ENCODE results near the gene RFFL. TPM values are rescaled to one million over a fixed set of nuclear protein-coding genes. Genes with fewer than 3 reads are reported as not detected.

Gene RFFL
- total and polyA plus RNA-seq, 7 donors = 7.0 to 39.5 (median 23.6) TPM

- Histone ChIP-seq H3K4me3 (no peak overlapping the region), H3K27me3 (ENCODE audit: insufficient read depth in 3 of 3, low read length in 2 of 3) (no peaks in the 10 kb centered on the region), H3K36me3 (ENCODE audit: insufficient read depth in 1 of 2, low read depth in 1 of 2) (no peaks in the 10 kb centered on the region), H3K4me1 (no peaks in the 10 kb centered on the region), H3K27ac (no peak overlapping the region), H3K9me3 (no peaks in the 10 kb centered on the region)
- intact Hi-C loops (cut with DNase I) = no loop called here
- TF ChIP-seq CTCF (IDR thresholded peaks at IDR 0.05) = no peak
- ATAC-seq (no peak), DNase-seq (no peak)
- 52 to 63% (median 61%) methylated on average over 3 of the region's 3 CpGs for WGBS, 3 donors
Measured at GRCh38 chr17:35082073-35082657, 18.7 kb upstream of the RFFL start.

GRCh38 chr17:35081638-35082037, 18.1 kb upstream of the RFFL start:
- TF ChIP-seq CTCF (IDR thresholded peaks at IDR 0.05) = no peak
- Histone ChIP-seq H3K9me3 (no peaks in the 10 kb centered on the region), H3K4me3 (no peak overlapping the region), H3K27ac (no peak overlapping the region), H3K27me3 (ENCODE audit: insufficient read depth in 3 of 3, low read length in 2 of 3) (no peaks in the 10 kb centered on the region), H3K36me3 (ENCODE audit: insufficient read depth in 1 of 2, low read depth in 1 of 2) (no peaks in the 10 kb centered on the region), H3K4me1 (no peaks in the 10 kb centered on the region)
- intact Hi-C loops (cut with DNase I) = no loop called here
- 92 to 100% (median 96%) methylated on average over 1 of the region's 1 CpG for WGBS, 3 donors
- no peak for DNase-seq
- no peak for ATAC-seq

- DNase-seq (no peak), ATAC-seq (no peak)
- no peaks in the 10 kb centered on the region for H3K4me1 ChIP-seq
- H3K27me3 ChIP-seq (ENCODE audit: insufficient read depth in 3 of 3, low read length in 2 of 3) = no peaks in the 10 kb centered on the region
- no peaks in the 10 kb centered on the region for H3K36me3 ChIP-seq (ENCODE audit: insufficient read depth in 1 of 2, low read depth in 1 of 2)
- H3K9me3 ChIP-seq = no peaks in the 10 kb centered on the region
- H3K4me3 ChIP-seq = no peak overlapping the region
- 33 to 47% (median 33%) methylated on average over 1 of the region's 1 CpG for WGBS, 3 donors
- no peak overlapping the region for H3K27ac ChIP-seq
- intact Hi-C loops (cut with DNase I) = no loop called here
- TF ChIP-seq CTCF (IDR thresholded peaks at IDR 0.05) = no peak
Measured at GRCh38 chr17:35080536-35080935, 17.0 kb upstream of the RFFL start.

- 96 to 100% (median 100%) methylated on average over 1 of the region's 1 CpG for WGBS, 3 donors
- intact Hi-C loops (cut with DNase I) = no loop called here
- no peak overlapping the region for H3K27ac ChIP-seq
- H3K4me3 ChIP-seq = no peak overlapping the region
- ATAC-seq = no peak
- no peak for TF ChIP-seq CTCF (IDR thresholded peaks at IDR 0.05)
- H3K9me3 ChIP-seq = no peaks in the 10 kb centered on the region
- DNase-seq = no peak
- no peaks in the 10 kb centered on the region for H3K4me1 ChIP-seq
- no peaks in the 10 kb centered on the region for H3K27me3 ChIP-seq (ENCODE audit: insufficient read depth in 3 of 3, low read length in 2 of 3)
- no peaks in the 10 kb centered on the region for H3K36me3 ChIP-seq (ENCODE audit: insufficient read depth in 1 of 2, low read depth in 1 of 2)
Measured at GRCh38 chr17:35079547-35080423, 16.3 kb upstream of the RFFL start.

Data from psoas muscle (tissue), 8 donors.